M059J (cell line): Measurements from ENCODE around the gene CELSR1. TPM values are rescaled to one million over a fixed set of nuclear protein-coding genes. Genes with fewer than 3 reads are reported as not detected.
A peak's percentile ranks its signal among the peaks of the same experiment; 100 is the strongest.

Experiments used
- DNase-seq: peaks from one replicate; pipeline ENCODE4 v3.0.0-alpha.2; 2012; ENCODE audit warnings: low read depth
- total RNA-seq: library from RNA; depleted of rRNA; stranded (reverse); fragments of >200 nt; shearing (Covaris generic); gene quantifications from 2 replicates; pipeline ENCODE4 v1.2.3, GENCODE V29; 2014

The CELSR1 gene
- total RNA-seq, 1 experiment from 2014 or later: 11.8 TPM

DNA sequence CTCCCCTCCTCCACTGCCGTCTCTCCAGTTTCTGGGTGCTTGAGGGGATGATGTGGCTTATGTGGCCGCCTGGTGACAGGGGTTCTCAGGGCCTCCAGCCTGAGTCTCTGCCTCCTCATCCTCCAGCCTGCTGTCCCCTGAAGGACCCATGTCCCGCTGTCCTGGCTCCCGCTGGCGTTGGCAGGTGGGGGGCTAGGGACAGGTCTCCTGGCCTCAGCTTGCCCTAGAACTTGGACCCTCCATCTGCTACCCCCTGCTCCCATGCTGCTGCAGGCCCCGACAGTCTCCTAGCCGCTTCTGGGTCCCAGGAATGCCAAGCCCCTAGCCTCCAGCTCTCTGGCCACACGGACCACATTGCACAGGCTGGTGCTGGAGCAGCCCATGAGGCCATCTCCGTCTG is 13.9 kb upstream of the CELSR1 start:
- DNase-seq: no peak

DNA sequence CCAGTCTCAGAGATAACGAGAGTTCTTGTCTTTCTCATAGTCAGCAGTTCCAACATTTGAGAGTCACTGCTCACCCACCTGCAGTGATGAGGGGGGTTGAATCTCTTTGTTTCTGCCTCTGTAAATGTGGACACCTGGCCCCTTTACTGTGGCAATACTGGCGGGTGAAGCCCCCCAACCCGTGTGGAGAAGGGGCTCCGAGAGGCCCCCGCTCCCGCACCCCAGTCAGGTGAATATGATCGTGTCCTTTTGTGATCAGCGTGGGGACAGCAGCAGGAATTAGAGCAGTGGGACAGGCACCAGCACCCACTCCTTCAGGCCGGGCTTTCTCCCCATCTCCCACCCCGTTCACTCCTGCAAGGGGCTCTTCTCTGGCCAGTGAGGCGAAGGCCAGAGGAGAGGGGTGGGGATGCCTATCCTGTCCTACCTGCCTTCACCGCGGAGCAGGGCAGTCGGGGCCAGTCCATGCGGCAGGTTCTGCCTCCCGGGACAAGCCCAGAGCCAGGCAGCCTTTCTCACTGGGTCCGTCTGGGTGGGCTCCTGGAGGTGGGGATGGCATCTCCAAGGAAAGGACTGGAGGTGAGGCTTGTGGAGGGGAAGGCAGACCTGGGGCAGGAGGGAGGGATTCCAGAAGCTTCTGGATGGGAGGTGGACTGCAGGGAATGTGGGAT is 12.7 kb upstream of the CELSR1 start:
- no peak for DNase-seq

DNA sequence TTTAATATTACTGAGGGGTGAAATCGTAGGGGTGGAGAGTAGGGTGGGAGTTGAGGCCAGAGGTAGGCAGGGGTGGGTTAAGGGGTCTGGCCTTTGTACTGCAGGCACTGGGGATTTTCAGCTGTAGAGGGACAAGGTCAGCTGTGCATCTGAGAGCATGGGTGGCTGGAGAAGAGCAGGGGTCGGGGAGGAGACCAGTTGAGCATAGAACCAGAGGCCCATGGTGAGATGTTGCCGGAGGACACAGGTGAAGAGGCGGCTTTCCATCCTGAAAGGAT is 12.1 kb upstream of the CELSR1 start:
- DNase-seq: no peak

DNA sequence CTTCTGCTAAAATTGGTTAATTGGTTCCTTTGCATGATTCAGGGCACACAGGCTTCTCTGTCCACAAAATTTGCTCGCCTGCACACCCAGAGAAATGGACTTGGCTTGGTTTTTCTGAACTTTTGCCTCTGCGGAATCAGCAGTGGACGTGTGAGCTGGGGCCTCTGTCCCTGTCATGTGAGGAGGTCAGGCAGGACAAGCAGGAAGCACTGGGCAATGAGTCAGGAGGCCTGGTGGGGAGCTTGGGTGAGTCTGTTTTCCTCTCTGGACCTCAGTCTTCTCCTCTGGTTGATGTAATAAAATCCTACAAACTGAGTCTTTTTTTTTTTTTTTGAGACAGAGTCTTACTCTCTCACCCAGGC is 10.4 kb upstream of the CELSR1 start:
- DNase-seq: peak; percentile 92

DNA sequence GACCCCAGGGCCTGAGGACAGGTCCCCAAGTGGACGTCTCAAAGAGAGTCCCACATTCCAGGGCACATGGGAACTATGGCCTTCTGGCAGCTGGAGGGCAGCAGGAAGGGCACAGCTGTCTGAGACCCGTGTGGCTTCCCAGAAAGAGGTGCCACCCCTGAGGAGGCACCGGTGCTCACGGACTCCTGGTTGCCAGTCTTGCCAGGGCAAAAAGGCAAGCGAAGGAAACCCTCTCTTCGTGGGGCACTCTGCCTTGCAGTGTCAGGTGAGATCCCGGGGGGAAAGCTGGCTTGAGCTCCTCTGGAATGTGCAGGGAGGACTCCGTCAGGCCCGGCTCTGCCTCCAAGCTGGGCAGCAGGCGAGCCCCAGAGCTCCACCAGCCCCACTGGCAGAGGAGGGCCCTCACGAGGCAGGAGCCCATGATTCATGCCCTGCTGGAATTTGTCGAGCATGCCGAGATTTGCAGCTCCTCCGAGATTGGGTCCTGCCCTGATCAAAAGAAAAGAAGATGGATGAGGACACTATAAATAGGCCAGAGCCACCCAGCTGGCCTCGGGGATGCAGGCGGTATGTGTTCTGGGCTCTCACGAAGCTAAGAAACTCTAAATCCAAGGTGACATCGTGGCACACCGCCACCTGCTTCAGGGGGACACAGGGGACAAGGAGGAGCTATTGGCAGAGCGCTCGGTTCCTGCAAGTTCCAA is 9.9 kb upstream of the CELSR1 start:
- peak; percentile 87 for DNase-seq

DNA sequence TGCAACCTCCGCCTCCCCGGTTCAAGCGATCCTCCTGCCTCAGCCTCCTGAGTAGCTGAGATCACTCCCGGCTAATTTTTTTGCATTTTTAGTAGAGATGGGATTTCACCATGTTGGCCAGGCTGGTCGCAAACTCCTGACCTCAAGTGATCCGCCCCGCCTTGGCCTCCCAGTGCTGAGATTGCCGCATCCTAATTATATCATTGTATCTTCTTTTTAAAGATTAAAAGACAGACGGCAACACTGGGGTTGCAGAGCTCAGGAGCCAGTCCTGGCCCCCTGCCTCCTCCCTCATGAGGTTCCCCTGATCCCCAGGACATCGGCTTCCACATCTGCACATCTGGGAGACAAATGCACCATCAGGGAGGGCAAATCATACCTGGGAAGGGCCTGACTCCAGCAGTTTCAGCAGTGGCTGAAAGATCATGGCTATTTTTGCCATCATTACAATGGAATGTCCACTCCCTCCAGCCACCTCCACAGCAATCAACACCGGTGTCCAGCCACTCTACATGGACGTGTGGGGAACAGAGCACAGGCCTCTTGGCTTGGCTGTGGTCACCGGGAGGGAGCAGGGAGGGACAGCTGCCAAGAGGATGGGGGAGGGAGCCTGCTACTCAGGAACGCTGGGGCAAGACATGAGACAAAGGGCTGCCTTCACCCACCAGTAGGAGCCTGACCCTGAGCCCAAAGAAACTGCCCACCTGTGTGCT is 9.2 kb upstream of the CELSR1 start:
- DNase-seq: peak; percentile 86

DNA sequence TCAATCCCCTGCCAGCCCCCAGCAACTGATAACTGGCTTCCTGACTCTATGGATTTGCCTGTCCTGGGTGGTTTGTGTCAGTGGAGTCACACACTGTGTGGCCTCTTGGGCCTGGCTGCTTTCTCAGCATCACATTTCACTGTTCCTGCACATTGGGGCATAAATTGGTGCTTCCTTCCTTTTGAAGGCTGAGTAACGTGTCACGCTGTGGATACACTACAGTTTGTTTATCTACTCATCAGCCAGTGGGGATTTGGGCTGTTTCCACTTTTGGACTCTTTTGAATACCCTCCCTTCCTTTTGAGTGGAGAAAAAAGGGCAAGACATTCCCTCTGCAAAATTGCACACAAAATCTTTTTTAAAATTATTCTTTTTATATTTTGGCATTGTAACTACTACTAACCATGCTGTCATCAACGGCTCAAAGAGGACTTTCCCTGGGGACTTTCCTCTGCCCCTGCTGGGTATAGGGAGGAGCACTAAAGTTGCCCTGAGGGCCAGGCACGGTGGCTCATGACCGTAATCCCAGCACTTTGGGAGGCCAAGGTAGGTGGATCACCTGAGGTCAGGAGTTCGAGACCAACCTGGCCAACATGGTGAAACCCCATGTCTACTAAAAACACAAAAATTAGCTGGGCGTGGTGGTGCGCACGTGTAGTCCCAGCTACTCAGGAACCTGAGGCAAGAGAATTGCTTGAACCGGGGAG is 7.8 kb upstream of the CELSR1 start:
- peak; percentile 60 for DNase-seq

DNA sequence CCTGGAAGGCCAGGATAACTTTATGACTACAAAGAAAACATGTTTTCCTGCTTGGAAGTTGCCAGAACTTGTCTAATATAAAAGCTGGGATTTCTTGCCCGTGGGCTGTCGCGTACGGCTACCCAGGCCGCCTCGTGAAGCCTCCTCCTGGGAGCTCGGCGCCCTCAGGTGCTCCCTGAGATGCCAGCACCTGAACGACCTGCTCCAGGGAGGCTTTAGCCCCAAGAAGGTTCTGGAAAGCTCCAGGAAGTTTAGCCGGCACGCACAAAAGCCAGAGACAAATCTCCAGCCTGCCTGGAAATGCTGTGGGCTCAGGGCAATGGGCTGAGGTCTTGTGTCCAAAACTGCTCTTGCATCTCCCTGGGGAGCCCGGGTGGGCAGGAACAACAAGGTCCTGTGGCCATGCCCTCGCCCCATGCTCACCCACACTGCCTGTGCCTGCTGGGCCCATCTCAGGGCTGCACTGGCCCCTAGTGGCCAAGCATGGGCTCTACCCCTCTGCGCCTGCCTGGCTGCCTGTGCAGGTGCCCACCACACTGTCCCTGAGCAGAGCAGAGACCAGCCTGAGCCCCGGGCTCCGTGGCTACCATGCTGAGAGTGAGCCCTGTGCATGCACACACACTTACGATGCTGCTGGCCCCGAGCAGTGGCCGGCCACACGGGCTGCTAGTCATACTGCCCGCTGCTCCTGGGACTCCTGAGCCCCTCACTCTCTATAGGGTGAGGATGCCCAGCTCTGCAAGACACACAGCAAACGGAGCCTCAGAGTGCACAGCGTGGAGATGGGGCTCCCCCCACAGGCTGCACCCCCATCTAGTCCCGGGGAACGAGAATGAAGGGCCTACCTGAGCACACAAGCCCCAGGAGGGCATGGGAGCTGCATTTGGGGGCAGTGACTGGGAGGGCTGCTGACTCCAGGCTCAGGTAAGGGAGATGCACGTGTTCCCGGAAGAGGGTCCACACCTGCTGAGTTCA is 4.9 kb upstream of the CELSR1 start:
- peak; percentile 60 for DNase-seq

DNA sequence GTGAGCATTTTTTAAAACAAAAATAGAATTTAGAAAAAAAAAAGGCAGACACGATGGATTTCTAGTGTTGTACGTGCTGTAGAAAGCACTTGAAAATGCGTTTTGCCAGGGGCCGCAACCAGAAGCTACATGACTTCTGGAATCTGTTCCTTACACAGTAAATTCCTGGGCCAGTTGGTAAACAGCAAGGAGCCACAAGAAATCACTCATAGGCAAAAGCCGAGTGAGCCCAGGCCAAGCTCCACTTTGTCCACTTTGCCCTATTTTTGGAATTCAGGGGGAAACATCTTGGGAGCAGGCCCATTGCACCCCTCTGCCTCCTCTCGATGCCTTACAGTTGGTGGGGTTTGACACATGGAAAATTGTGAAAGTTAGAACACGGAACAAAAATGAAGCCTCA is 4.1 kb upstream of the CELSR1 start:
- no peak for DNase-seq

DNA sequence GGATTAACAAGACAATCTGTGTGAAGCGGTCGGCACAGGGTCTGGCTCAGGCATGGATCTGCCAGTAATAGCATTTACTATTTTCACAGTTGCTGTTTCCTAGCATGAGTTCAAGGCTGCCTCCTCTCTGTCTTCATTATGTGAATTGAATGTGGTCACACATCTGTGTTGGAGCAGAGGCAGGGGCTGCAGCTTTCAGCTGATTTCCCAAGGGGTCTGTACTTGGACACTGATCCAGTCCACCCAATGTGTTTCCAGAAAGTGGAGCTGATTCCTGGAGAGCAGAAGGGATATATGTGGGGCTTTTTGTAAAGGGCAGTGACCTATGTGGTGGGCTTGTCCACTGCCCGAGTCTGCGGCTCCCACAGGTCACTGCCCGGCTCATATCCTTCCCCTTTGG is 3.5 kb upstream of the CELSR1 start:
- no peak for DNase-seq

DNA sequence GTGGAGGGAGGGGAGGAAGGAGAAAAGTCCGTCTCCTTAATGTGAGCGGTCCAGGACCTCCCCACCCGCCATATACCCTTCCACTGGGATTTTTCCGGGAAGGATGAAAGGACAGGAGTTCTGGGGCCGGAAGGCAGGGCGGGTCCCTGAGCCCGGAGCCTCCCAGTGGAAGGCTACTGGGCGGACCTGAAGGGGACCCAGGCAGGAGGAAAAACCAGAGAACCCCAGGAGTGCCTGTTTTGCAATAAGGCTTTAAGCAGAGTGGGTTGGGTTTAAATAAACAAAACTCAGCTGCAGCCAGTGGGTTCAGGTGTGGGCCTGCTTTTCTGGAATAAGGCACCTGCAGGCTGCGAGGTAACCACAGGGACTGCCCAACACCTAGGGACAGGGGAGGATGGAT is 1.7 kb upstream of the CELSR1 start:
- no peak for DNase-seq

DNA sequence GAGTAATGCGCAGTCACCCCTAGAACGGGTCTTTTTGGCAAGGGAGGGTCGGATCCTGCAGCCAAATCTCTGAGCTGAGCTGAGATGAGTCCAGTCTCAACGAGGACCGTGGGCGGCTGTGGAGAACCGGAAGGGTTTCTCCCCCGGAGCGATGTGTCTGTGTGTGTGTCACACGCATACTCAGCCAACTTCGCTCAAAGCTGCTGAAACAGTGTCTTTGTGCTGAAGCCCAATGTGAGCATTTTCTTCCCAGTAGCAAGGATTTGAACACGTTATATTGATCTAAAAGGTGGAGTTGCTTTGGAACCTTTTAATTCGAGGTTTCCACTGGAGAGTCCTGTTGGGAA is 1.4 kb upstream of the CELSR1 start:
- DNase-seq: peak; percentile 64

DNA sequence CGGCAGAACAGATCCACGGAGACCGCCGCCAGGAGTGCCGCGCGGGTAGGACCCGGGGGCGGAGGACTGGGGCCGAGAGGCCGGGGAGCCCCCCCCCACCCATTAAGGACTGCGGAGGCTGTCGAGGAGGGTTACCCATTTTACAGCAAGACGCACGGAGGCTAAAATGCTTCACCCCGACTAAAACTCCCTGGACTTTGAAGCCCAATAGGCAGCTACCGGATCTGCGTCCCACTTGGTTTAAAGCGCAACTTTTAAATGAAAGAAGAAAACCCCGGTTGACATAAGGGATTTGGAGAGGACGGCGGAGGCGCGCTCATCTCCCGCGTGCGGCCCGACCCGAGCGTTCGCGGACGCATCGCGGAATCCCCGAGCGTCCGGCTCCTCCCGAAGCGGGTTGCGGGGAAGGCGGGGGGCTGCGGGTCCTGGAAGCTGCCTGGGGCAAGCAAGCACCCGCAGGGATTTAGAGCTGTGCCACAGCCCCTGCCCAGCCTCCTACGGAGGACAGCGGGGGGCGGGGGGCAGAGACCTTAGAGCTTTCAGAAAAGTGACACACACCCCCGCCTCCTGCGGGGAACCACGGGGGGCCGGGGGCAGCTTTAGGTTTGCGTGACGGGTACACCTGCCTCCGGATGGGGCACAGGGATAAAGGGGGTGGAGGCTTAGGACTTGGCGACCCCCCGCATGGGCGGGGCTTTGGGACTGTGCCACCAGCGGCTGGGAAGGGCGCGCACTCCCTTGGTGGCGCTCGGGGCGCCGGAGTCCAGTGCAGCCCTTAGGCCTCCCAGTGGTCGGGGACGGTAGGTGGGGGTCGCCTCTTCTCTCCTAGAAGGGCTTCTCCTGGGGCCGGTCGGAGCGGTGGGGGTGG is 760 bp upstream of the CELSR1 start:
- DNase-seq: peak; percentile 53

DNA sequence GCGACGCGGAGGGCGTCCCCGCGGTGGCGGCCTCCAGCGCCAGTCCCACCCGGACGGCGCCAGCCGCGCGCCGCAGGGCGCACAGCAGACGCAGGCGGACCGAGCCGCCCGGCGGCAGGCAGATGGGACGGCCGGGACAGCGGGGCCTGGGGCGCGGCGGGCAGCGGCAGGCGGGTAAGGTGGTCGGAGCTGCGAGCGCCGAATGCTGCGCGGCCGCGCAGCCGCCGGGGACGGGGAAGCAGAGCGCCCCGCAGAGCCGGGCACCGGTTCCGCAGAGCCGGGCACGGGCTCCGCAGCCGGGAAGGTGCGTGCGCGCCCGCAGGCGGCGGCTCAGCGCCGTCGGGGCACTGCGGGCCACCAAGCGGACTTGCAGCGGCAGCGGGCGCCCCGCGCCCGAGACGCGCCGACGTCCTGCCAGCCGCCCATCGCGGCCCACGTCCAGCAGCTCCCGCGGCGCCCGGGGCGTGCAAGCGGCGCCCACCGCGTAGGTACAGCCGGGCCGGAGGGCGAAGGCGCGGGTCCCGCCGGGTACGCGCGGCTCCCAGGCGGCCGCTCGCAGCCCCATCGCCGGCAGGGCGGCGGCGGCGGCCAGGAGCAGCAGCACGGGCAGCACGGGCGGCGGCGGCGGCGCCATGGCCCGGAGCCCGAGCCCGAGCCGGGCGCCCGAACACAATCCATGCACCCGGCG is 739 bp downstream of the CELSR1 start:
- no peak for DNase-seq

DNA sequence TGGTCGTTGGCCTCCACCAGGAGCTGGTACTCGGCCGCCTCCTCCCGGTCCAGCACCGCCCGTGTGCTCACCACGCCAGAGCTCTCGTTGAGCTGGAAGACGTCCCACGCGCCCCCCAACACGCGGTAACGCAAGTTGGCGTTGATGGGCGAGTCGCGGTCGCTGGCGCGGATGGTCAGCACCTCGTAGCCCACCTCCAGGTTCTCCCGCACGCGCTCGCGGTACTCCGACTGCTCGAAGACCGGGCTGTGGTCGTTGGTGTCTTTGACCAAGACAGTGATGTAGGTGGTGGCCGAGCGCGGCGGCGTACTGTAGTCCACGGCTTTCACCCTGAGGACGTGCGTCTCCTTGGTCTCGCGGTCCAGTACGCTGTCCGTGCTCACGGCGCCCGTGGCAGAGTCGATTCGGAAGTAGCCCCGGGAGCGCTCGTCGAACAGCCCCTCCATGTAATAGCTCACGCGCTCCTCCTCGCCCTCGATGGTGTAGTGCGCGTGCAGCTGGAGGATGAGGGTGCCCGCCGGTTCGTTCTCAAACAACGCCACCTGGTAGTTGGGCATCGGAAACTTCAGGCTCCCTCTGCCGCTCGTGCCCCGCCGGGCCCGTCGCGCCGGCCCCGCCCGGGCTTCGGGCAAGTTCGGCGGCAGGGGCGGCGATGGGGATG is 1.4 kb downstream of the CELSR1 start:
- DNase-seq: no peak

DNA sequence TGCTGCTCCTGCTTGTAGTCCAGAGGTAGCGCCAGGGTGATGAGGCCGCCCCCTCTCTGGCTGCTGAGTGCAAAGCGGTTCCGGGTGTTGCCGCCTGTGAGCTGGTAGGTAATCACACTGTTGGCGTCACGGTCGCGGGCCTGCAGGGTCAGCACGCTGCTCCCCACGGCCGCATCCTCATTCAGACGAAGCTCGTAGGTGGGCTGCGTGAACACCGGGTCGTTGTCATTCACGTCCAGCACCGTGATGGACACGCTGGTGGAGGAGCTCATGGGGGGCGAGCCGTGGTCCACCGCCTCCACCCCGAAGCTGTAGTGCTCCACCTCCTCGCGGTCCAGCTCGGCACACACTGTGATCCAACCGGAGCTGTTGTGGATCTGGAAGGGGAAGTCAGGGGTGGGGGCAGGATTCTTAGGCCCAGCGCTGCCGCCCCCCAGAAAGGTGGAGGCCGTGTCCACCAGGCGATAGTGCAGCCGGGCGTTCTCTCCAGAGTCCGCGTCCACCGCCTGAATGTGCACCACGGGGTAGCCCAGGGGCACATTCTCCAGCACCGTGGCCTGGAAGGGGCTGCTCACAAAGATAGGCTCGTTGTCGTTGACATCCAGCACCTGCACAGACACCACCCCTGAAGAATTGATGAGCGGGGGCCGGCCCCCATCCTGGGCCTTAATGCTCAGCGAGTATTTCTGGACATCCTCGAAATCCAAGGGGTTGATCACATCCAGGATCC is 2.4 kb downstream of the CELSR1 start:
- DNase-seq: no peak

DNA sequence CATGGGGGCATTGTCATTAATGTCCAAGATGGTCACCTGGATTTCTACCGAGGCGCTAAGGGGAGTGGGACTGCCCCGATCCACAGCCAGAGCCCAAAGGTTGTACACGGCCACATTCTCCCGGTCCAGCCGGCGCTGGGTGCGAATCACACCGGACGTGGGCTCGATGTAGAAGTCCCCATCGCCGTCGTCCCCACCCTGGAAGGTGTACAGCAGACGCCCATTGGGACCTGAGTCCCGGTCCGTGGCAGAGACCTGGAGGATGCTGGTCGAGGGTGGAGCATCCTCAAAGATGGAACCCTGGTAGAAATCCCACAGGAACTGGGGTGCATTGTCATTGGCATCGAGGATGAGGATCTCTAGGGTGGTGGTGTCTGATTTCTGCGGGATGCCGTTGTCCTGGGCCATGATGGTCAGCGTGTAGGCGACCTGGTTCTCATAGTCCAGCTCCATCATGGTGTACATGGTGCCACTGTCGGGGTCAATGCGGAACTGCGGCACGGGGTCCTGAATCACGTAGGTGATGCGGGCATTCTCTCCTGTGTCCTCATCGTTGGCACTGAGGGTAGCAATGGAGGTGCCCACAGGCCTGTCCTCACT is 3.1 kb downstream of the CELSR1 start:
- no peak for DNase-seq

DNA sequence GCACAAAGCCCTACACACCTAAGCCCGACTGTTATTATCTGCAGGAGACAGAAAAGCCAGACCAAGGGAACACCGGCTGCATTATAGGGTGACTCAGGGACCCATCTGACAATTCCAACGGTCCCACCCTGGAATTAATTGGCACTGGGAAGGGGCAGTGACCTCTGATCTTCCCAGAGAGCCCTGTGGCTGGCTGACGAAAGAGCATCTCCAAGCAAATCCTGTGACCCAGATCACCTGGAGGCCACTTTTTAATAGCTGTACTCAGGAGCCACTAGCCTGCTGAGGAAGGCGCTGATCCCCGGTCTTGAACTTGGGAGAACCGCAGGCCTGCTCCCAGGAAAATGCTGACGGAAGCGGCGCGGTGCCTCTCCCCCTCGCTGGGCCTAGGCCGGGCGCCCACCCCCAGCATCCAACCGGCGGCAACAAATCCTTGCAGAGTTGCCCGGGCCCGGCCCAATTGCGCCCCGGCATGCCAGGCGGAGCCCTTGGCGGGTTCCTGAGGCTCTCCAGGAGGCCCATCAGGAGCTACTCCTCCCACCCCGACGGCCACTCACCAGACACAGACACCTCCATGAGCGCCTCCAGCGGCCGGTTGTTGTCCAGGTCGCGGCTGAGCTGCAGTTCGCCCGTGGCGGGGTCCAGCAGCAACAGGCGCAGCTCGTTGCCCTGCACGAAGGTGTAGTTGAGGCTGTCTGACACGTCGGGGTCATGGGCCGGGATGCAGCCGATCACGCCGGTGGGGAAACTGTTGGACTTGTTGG is 4.2 kb downstream of the CELSR1 start:
- DNase-seq: no peak
